BJ (cell line): ENCODE data around the gene PALS2. TPM values are rescaled to one million over a fixed set of nuclear protein-coding genes. Genes with fewer than 3 reads are reported as not detected.

Source experiments
- CTCF ChIA-PET: fragments of 350-600 bp; formaldehyde crosslinking; extraction: SDS; loops from one replicate; lab custom pipeline; 2021; ENCODE audit warnings: antibody characterized with exemption, inconsistent platforms; lab: Yijun Ruan, JAX
- POLR2A ChIA-PET: fragments of 300-600 bp; sonication (Branson Sonifier 250); formaldehyde crosslinking; extraction: SDS; loops from one replicate; lab custom pipeline; 2021; ENCODE audit warnings: antibody characterized with exemption; lab: Charles Lee
- DNase-seq: peaks from one replicate; pipeline ENCODE4 v3.0.0-alpha.2; 2011; ENCODE audit warnings: low read depth
- H3K27me3 ChIP-seq: 2 replicates; pipeline ENCODE4 v1.6.0; 2011; ENCODE audit warnings: low read length; ENCODE audit not compliant: control insufficient read depth, insufficient read depth
- H3K36me3 ChIP-seq: 2 replicates; pipeline ENCODE4 v1.5.1; 2011; ENCODE audit warnings: low read length; ENCODE audit not compliant: control insufficient read depth, insufficient read depth
- H3K4me3 ChIP-seq: 2 replicates; pipeline ENCODE4 v1.5.1; 2011; ENCODE audit warnings: low read depth, mild to moderate bottlenecking, control low read depth, low read length
- CTCF ChIP-seq: IDR thresholded peaks from 2 replicates; pipeline ENCODE4 v1.5.1; 2011; ENCODE audit warnings: low read depth, mild to moderate bottlenecking, control low read depth, inconsistent platforms, low read length, moderate library complexity; ENCODE audit not compliant: insufficient read depth
- polyA plus RNA-seq: library from polyadenylated mRNA; depleted of rRNA; stranded (reverse); fragments of >200 nt; gene quantifications from 2 replicates; pipeline ENCODE4 v1.2.3, GENCODE V29; 2011

PALS2 gene
- polyA plus RNA-seq, 1 experiment = 2.7 TPM

GRCh38 chr7:24573554-24574338 is 494 bp downstream of the PALS2 start:
- ChIA-PET CTCF (interaction anchor here (0.7 to 3.8 kb wide), 9 partner anchors 9 to 149 kb away, joined by 3 to 27 read pairs (median 3); no protein-coding TSS in a partner anchor), POLR2A (no interaction called here)
- no peak for DNase-seq
- TF ChIP-seq CTCF = no peak
- Histone ChIP-seq H3K36me3 (no peaks in the 10 kb centered on the region), H3K4me3 (peak overlapping the region; percentile 57), H3K27me3 (peaks cover 5% of the 10 kb centered on the region)

- DNase-seq = no peak
- H3K4me3 ChIP-seq = peak overlapping the region; percentile 57
- TF ChIP-seq CTCF = no peak
- H3K36me3 ChIP-seq = no peaks in the 10 kb centered on the region
- ChIA-PET CTCF (interaction anchor here (1.0 to 3.8 kb wide), 8 partner anchors 9 to 149 kb away, joined by 3 to 27 read pairs (median 4); no protein-coding TSS in a partner anchor), POLR2A (interaction anchor here (0.7 kb wide), 1 partner anchor 20 kb away, joined by 3 read pairs; no protein-coding TSS in a partner anchor)
- H3K27me3 ChIP-seq = peaks cover 3% of the 10 kb centered on the region; the same call in 1 of the 2 replicates
These were observed 1.1 kb downstream of the PALS2 start for GRCh38 chr7:24574386-24574785.

GRCh38 chr7:24574950-24575349 is 1.7 kb downstream of the PALS2 start:
- POLR2A ChIA-PET = interaction anchor here (0.7 kb wide), 1 partner anchor 19 kb away, joined by 3 read pairs; no protein-coding TSS in a partner anchor

GRCh38 chr7:24576171-24577025 is 3.1 kb downstream of the PALS2 start:
- POLR2A ChIA-PET = interaction anchor here (0.6 kb wide), 1 partner anchor 26 kb away, joined by 6 read pairs; no protein-coding TSS in a partner anchor
- CTCF ChIA-PET = interaction anchor here (0.6 to 3.8 kb wide), 18 partner anchors 12 to 527 kb away, joined by 3 to 27 read pairs (median 4); no protein-coding TSS in a partner anchor
- Histone ChIP-seq H3K27me3 (0 out of 2 replicates have a peak, but pooled peaks cover 1% of the 10 kb centered on the region), H3K36me3 (no peaks in the 10 kb centered on the region), H3K4me3 (no peak overlapping the region)
- no peak for DNase-seq
- peak; percentile 73 for TF ChIP-seq CTCF

More at GRCh38 chr7:24574950-24575349, 1.7 kb downstream of the PALS2 start:
- H3K4me3 ChIP-seq = peak overlapping the region; percentile 57
- H3K27me3 ChIP-seq = peaks cover 2% of the 10 kb centered on the region; the same call in 1 of the 2 replicates
- DNase-seq = no peak
- CTCF ChIA-PET = interaction anchor here (1.2 to 3.8 kb wide), 14 partner anchors 10 to 519 kb away, joined by 3 to 27 read pairs (median 6); no protein-coding TSS in a partner anchor
- no peaks in the 10 kb centered on the region for H3K36me3 ChIP-seq
- no peak for TF ChIP-seq CTCF
